ENCODE results near the gene SFR1.
A peak's percentile ranks its signal among the peaks of the same experiment; 100 is the strongest.

Gene SFR1

GRCh38 chr10:104121485-104122224 is at the start of gene SFR1:
Gene SFR1, plus strand, starts transcription at chr10:104122171. Its CDS starts 13 bp downstream, at chr10:104122184.
- peak; percentile 86 for DNase-seq (ENCODE audit: low read depth)

GRCh38 chr10:104072786-104073185 is 49.2 kb upstream of the SFR1 start:
- DNase-seq (ENCODE audit: low read depth) = no peak

GRCh38 chr10:104074505-104074904 is 47.5 kb upstream of the SFR1 start:
- DNase-seq (ENCODE audit: low read depth) = no peak

GRCh38 chr10:104076743-104077160 is 45.2 kb upstream of the SFR1 start:
- no peak for DNase-seq (ENCODE audit: low read depth)

GRCh38 chr10:104077247-104077646 is 44.7 kb upstream of the SFR1 start:
- no peak for DNase-seq (ENCODE audit: low read depth)

- no peak for DNase-seq (ENCODE audit: low read depth)
Observed at GRCh38 chr10:104077663-104078151, 44.3 kb upstream of the SFR1 start.

GRCh38 chr10:104080762-104081161 is 41.2 kb upstream of the SFR1 start:
- DNase-seq (ENCODE audit: low read depth) = no peak

- no peak for DNase-seq (ENCODE audit: low read depth)
Observed at GRCh38 chr10:104081998-104082397, 40.0 kb upstream of the SFR1 start.

GRCh38 chr10:104084482-104085142 is 37.4 kb upstream of the SFR1 start:
- no peak for DNase-seq (ENCODE audit: low read depth)

- no peak for DNase-seq (ENCODE audit: low read depth)
Observed at GRCh38 chr10:104085801-104086400, 36.1 kb upstream of the SFR1 start, which contains the start of gene COL17A1. Gene COL17A1, minus strand, starts transcription at chr10:104085880. Its CDS starts 5,207 bp downstream, at chr10:104080673.

- DNase-seq (ENCODE audit: low read depth) = no peak
Observed at GRCh38 chr10:104088239-104088638, 33.7 kb upstream of the SFR1 start.

- DNase-seq (ENCODE audit: low read depth) = no peak
Observed at GRCh38 chr10:104089621-104090020, 32.4 kb upstream of the SFR1 start.

GRCh38 chr10:104090611-104091010 is 31.4 kb upstream of the SFR1 start:
- DNase-seq (ENCODE audit: low read depth) = no peak

GRCh38 chr10:104092749-104093148 is 29.2 kb upstream of the SFR1 start:
- no peak for DNase-seq (ENCODE audit: low read depth)

GRCh38 chr10:104096692-104097091 is 25.3 kb upstream of the SFR1 start:
- DNase-seq (ENCODE audit: low read depth) = no peak

GRCh38 chr10:104098358-104098925 is 23.5 kb upstream of the SFR1 start:
- no peak for DNase-seq (ENCODE audit: low read depth)

- no peak for DNase-seq (ENCODE audit: low read depth)
Observed at GRCh38 chr10:104099269-104099668, 22.7 kb upstream of the SFR1 start.

GRCh38 chr10:104099941-104100340 is 22.0 kb upstream of the SFR1 start:
- DNase-seq (ENCODE audit: low read depth) = no peak

- no peak for DNase-seq (ENCODE audit: low read depth)
Observed at GRCh38 chr10:104100795-104101194, 21.2 kb upstream of the SFR1 start.

GRCh38 chr10:104101902-104102301 is 20.1 kb upstream of the SFR1 start:
- no peak for DNase-seq (ENCODE audit: low read depth)

GRCh38 chr10:104103956-104104355 is 18.0 kb upstream of the SFR1 start:
- DNase-seq (ENCODE audit: low read depth) = no peak

GRCh38 chr10:104104418-104104817 is 17.6 kb upstream of the SFR1 start:
- no peak for DNase-seq (ENCODE audit: low read depth)

GRCh38 chr10:104104926-104105325 is 17.0 kb upstream of the SFR1 start:
- DNase-seq (ENCODE audit: low read depth) = no peak

All from GM04503 (cell line).